ENCODE measurements around the gene GCNT2. TPM values are rescaled to one million over a fixed set of nuclear protein-coding genes. Genes with fewer than 3 reads are reported as not detected.

The GCNT2 gene
- total RNA-seq, 1 experiment from 2014 or later: 0.28 TPM

- Histone ChIP-seq H3K36me3 (ENCODE audit: insufficient read depth, low read length, poor library complexity, severe bottlenecking) (no peaks in the 10 kb centered on the region), H3K27me3 (replicated peaks; ENCODE audit: insufficient read depth, low read depth, low read length, poor library complexity) (peaks cover 9% of the 10 kb centered on the region), H3K9me3 (ENCODE audit: low read depth, low read length, poor library complexity, severe bottlenecking) (no peaks in the 10 kb centered on the region), H3K4me3 (ENCODE audit: low read depth, low read length, poor library complexity, severe bottlenecking) (no peak overlapping the region), H3K27ac (ENCODE audit: low read depth, low read length, poor library complexity, severe bottlenecking) (no peak overlapping the region), H3K4me1 (ENCODE audit: insufficient read depth, low read length, poor library complexity, severe bottlenecking) (no peaks in the 10 kb centered on the region)
- intact Hi-C loops (cut with micrococcal nuclease; ENCODE audit: unreplicated experiment): no loop called here
- no TSS peak for BruUV-seq (replicated peaks)
- ChIA-PET CTCF (no interaction called here), POLR2A (ENCODE audit: low non-redundant PET) (no interaction called here)
- no peak for DNase-seq (ENCODE audit: low spot score)
- no peak for TF ChIP-seq EZH2 (IDR thresholded peaks at IDR 0.05; ENCODE audit: borderline replicate concordance, low read depth, low read length, poor library complexity, severe bottlenecking)
- no peak for TF ChIP-seq CTCF (conservative IDR thresholded peaks at IDR 0.05; ENCODE audit: low read depth, low read length)
These were observed 157.3 kb downstream of the GCNT2 start for GRCh38 chr6:10678456-10678855.

Other genes starting within 250 kb of the GCNT2 start
- gene TFAP2A, start 106.3 kb upstream of the GCNT2 start, total RNA-seq (2021): 19.1 and 19.3 TPM in 2 replicates
- gene C6orf52, start 173.3 kb downstream of the GCNT2 start, total RNA-seq (2021): 0.69 and 1.9 TPM in 2 replicates
- 34.4 and 41.6 TPM in 2 replicates for gene PAK1IP1, start 173.6 kb downstream of the GCNT2 start, total RNA-seq (2021)
- 68.3 and 75.1 TPM in 2 replicates for gene TMEM14C, start 201.7 kb downstream of the GCNT2 start, total RNA-seq (2021)
- gene TMEM14B, start 226.5 kb downstream of the GCNT2 start, total RNA-seq (2021): 90.7 and 94.6 TPM in 2 replicates